PC-3 (cell line): ENCODE results near the gene PITRM1. TPM values are rescaled to one million over a fixed set of nuclear protein-coding genes. Genes with fewer than 3 reads are reported as not detected.

Experiments used
- ATAC-seq: fragments of 200-7000 bp; cut with Tn5 transposase; 2 replicates; pipeline ENCODE4 v1.9.1; 2020; ENCODE audit warnings: mild to moderate bottlenecking, moderate library complexity
- BruUV-seq: library from RNA; stranded (reverse); fragments of 400-500 nt; replicated peaks from 2 replicates; lab custom pipeline; 2021; lab: Mats Ljungman, UMichigan
- CTCF ChIA-PET: fragments of 300-600 bp; sonication (Branson Sonifier 250); formaldehyde crosslinking; loops from one replicate; lab custom pipeline; 2022; ENCODE audit warnings: antibody characterized with exemption; lab: Charles Lee
- POLR2A ChIA-PET: fragments of 300-600 bp; sonication (Branson Sonifier 250); formaldehyde crosslinking; loops from one replicate; lab custom pipeline; 2022; ENCODE audit warnings: antibody characterized with exemption; ENCODE audit not compliant: unreplicated experiment; lab: Charles Lee
- DNase-seq: peaks from one replicate; pipeline ENCODE4 v3.0.0-alpha.2; 2015
- H2AFZ ChIP-seq: fragments of 300-600 bp; sonication (generic); 2 replicates; pipeline ENCODE4 v1.6.0; 2016; ENCODE audit warnings: antibody characterized with exemption, low read length
- H3F3A ChIP-seq: fragments of 300-600 bp; sonication (generic); one replicate; pipeline ENCODE4 v1.6.0; 2017; ENCODE audit warnings: antibody characterized with exemption, low read length, control low read depth, mild to moderate bottlenecking; ENCODE audit not compliant: unreplicated experiment
- H3K27ac ChIP-seq: fragments of 300-600 bp; sonication (generic); 2 replicates; pipeline ENCODE4 v1.5.1; 2016; ENCODE audit warnings: mild to moderate bottlenecking, low read length
- H3K27me3 ChIP-seq: fragments of 300-600 bp; sonication (generic); 2 replicates; pipeline ENCODE4 v1.6.1; 2016; ENCODE audit warnings: low read length, mixed read lengths
- H3K36me3 ChIP-seq: fragments of 300-600 bp; sonication (generic); 2 replicates; pipeline ENCODE4 v1.6.1; 2016; ENCODE audit warnings: low read depth, mixed run types, low read length, mixed read lengths
- H3K4me1 ChIP-seq: fragments of 300-600 bp; sonication (generic); 2 replicates; pipeline ENCODE4 v1.5.1; 2016; ENCODE audit warnings: low read length; ENCODE audit not compliant: insufficient read depth
- H3K4me2 ChIP-seq: fragments of 300-600 bp; sonication (generic); 2 replicates; pipeline ENCODE4 v1.6.0; 2016; ENCODE audit warnings: low read length
- H3K4me3 ChIP-seq: fragments of 300-600 bp; sonication (generic); 2 replicates; pipeline ENCODE4 v1.5.1; 2016; ENCODE audit warnings: mild to moderate bottlenecking, low read length, mixed read lengths
- H3K79me2 ChIP-seq: fragments of 300-600 bp; sonication (generic); 2 replicates; pipeline ENCODE4 v1.6.1; 2017; ENCODE audit warnings: low read length, mixed read lengths
- H3K9ac ChIP-seq: fragments of 300-600 bp; sonication (generic); 2 replicates; pipeline ENCODE4 v1.6.0; 2016; ENCODE audit warnings: mild to moderate bottlenecking, low read length
- H3K9me2 ChIP-seq: fragments of 300-600 bp; sonication (generic); replicated peaks from 2 replicates; pipeline ENCODE4 v1.6.1; 2016; ENCODE audit warnings: mixed run types, low read length, mixed read lengths
- H3K9me3 ChIP-seq: fragments of 300-600 bp; sonication (generic); 2 replicates; pipeline ENCODE4 v1.6.1; 2016; ENCODE audit warnings: low read length, mixed read lengths
- H4K20me1 ChIP-seq: fragments of 300-600 bp; sonication (generic); 2 replicates; pipeline ENCODE4 v1.6.1; 2016; ENCODE audit warnings: low read length, mixed read lengths
- CTCF ChIP-seq: fragments of 300-600 bp; sonication (generic); conservative IDR thresholded peaks from 2 replicates; pipeline ENCODE4 v1.5.1; 2017; ENCODE audit warnings: antibody characterized with exemption, low read depth, mild to moderate bottlenecking, low read length
- EZH2 ChIP-seq: fragments of 300-600 bp; sonication (generic); IDR thresholded peaks from one replicate; pipeline ENCODE4 v1.6.1; 2017; ENCODE audit warnings: antibody characterized with exemption, mild to moderate bottlenecking, low read length; ENCODE audit not compliant: unreplicated experiment
- EZH2phosphoT487 ChIP-seq: fragments of 300-600 bp; sonication (generic); IDR thresholded peaks from 2 replicates; pipeline ENCODE4 v1.6.1; 2018; ENCODE audit warnings: mild to moderate bottlenecking, antibody characterized with exemption, low read length, borderline replicate concordance
- intact Hi-C: fragments of 100-400 bp; cut with micrococcal nuclease; formaldehyde crosslinking; loops from 2 replicates; pipeline ENCODE4 v1.9.0; 2023
- total RNA-seq: library from RNA; depleted of rRNA; stranded (reverse); fragments of >200 nt; gene quantifications from 2 replicates; pipeline ENCODE4 v1.2.3, GENCODE V29; 2014; rRNA removed

PITRM1 gene
- total RNA-seq, 1 experiment from 2014 or later: 73.2 TPM

- CTCF ChIA-PET: interaction anchor here (0.6 to 1.6 kb wide), 2 partner anchors 10 to 1972 kb away, joined by 3 to 5 read pairs; no protein-coding TSS in a partner anchor
- no peak for TF ChIP-seq EZH2
- no peak for TF ChIP-seq CTCF
- no peak for TF ChIP-seq EZH2phosphoT487
- ATAC-seq: peak; percentile 42
- no peaks in the 10 kb centered on the region for H4K20me1 ChIP-seq
- peak overlapping the region; percentile 58 for H3K4me3 ChIP-seq
- H3K9ac ChIP-seq: peak overlapping the region; percentile 72
- intact Hi-C loops: no loop called here
- peak overlapping the region; percentile 99 for H3K27ac ChIP-seq
- H3K9me2 ChIP-seq: no peaks in the 10 kb centered on the region
- DNase-seq: peak; percentile 82
- H3F3A ChIP-seq: peaks cover 4% of the 10 kb centered on the region
- BruUV-seq: no TSS peak
- no peaks in the 10 kb centered on the region for H3K36me3 ChIP-seq
- POLR2A ChIA-PET: no interaction called here
- peaks cover 62% of the 10 kb centered on the region for H3K79me2 ChIP-seq
- H3K4me2 ChIP-seq: peak overlapping the region; percentile 88
- peaks cover 45% of the 10 kb centered on the region for H3K4me1 ChIP-seq
- H3K9me3 ChIP-seq: no peaks in the 10 kb centered on the region
- H2AFZ ChIP-seq: 0 out of 2 replicates have a peak overlapping the region, but pooled peaks have one; percentile 9
- H3K27me3 ChIP-seq: no peaks in the 10 kb centered on the region
Measured at GRCh38 chr10:3090914-3091787, 81.4 kb downstream of the PITRM1 start.

- Histone ChIP-seq H3K27ac (peak overlapping the region; percentile 99), H3K9me3 (no peaks in the 10 kb centered on the region), H3K79me2 (peaks cover 67% of the 10 kb centered on the region), H3K9me2 (no peaks in the 10 kb centered on the region), H3K27me3 (no peaks in the 10 kb centered on the region), H3K9ac (peak overlapping the region; percentile 72), H4K20me1 (no peaks in the 10 kb centered on the region), H3K36me3 (no peaks in the 10 kb centered on the region), H3K4me1 (peaks cover 38% of the 10 kb centered on the region), H3K4me2 (peak overlapping the region; percentile 88), H2AFZ (no peak overlapping the region), H3K4me3 (peak overlapping the region; percentile 58; the same call in 1 of the 2 replicates), H3F3A (peaks cover 4% of the 10 kb centered on the region)
- no TSS peak for BruUV-seq
- TF ChIP-seq EZH2 (no peak), CTCF (no peak), EZH2phosphoT487 (no peak)
- intact Hi-C loops: no loop called here
- CTCF ChIA-PET: interaction anchor here (1.6 kb wide), 1 partner anchor 9 kb away, joined by 5 read pairs; no protein-coding TSS in a partner anchor
- ATAC-seq (no peak), DNase-seq (no peak)
- POLR2A ChIA-PET: no interaction called here
Measured at GRCh38 chr10:3090388-3090787, 82.2 kb downstream of the PITRM1 start.

Other genes starting within 250 kb of the PITRM1 start
- gene PFKP, start 105.2 kb downstream of the PITRM1 start, total RNA-seq: 140 and 172 TPM in 2 replicates